GM23248 (cell line): ENCODE results near the gene TEN1. TPM values are rescaled to one million over a fixed set of nuclear protein-coding genes. Genes with fewer than 3 reads are reported as not detected.

Source experiments
- DNase-seq: peaks from one replicate; pipeline ENCODE4 v3.0.0-alpha.2; 2015
- H2AFZ ChIP-seq: fragments of 200-600 bp; sonication (generic); 2 replicates; pipeline ENCODE4 v1.6.1; 2016; ENCODE audit warnings: antibody characterized with exemption
- H3F3A ChIP-seq: fragments of 200-600 bp; sonication (generic); 2 replicates; pipeline ENCODE4 v1.6.1; 2016; ENCODE audit warnings: mild to moderate bottlenecking, antibody characterized with exemption, mixed run types; ENCODE audit not compliant: insufficient read depth
- H3K27ac ChIP-seq: fragments of 200-600 bp; sonication (generic); 2 replicates; pipeline ENCODE4 v1.5.1; 2016; ENCODE audit warnings: mild to moderate bottlenecking
- H3K27me3 ChIP-seq: fragments of 200-600 bp; sonication (generic); replicated peaks from 2 replicates; pipeline ENCODE4 v1.6.1; 2016; ENCODE audit warnings: mild to moderate bottlenecking; ENCODE audit not compliant: insufficient read depth
- H3K36me3 ChIP-seq: fragments of 200-600 bp; sonication (generic); 2 replicates; pipeline ENCODE4 v1.6.1; 2016; ENCODE audit warnings: low read depth, mild to moderate bottlenecking
- H3K4me1 ChIP-seq: fragments of 200-600 bp; sonication (generic); 2 replicates; pipeline ENCODE4 v1.6.1; 2016; ENCODE audit warnings: mild to moderate bottlenecking; ENCODE audit not compliant: insufficient read depth
- H3K4me2 ChIP-seq: fragments of 200-600 bp; sonication (generic); one replicate; pipeline ENCODE4 v1.6.1; 2016; ENCODE audit warnings: mild to moderate bottlenecking; ENCODE audit not compliant: unreplicated experiment
- H3K4me3 ChIP-seq: fragments of 200-600 bp; sonication (generic); 2 replicates; pipeline ENCODE4 v1.5.1; 2016; ENCODE audit warnings: mild to moderate bottlenecking
- H3K79me2 ChIP-seq: fragments of 200-600 bp; sonication (generic); 2 replicates; pipeline ENCODE4 v1.6.1; 2016; ENCODE audit warnings: mild to moderate bottlenecking; ENCODE audit not compliant: insufficient read depth
- H3K9ac ChIP-seq: fragments of 200-600 bp; sonication (generic); 2 replicates; pipeline ENCODE4 v1.6.1; 2016; ENCODE audit warnings: mild to moderate bottlenecking
- H3K9me2 ChIP-seq: fragments of 200-600 bp; sonication (generic); 2 replicates; pipeline ENCODE4 v1.6.1; 2016; ENCODE audit warnings: mixed run types, mild to moderate bottlenecking, moderate library complexity; ENCODE audit not compliant: insufficient read depth
- H3K9me3 ChIP-seq: fragments of 200-600 bp; sonication (generic); one replicate; pipeline ENCODE4 v1.6.1; 2017; ENCODE audit warnings: low read depth
- H4K20me1 ChIP-seq: fragments of 200-600 bp; sonication (generic); 2 replicates; pipeline ENCODE4 v1.6.0; 2016; ENCODE audit not compliant: insufficient read depth
- EZH2 ChIP-seq: fragments of 200-600 bp; sonication (generic); IDR thresholded peaks from 2 replicates; pipeline ENCODE4 v1.6.1; 2018; ENCODE audit warnings: antibody characterized with exemption, mild to moderate bottlenecking; ENCODE audit not compliant: insufficient read depth, poor library complexity, severe bottlenecking
- EZH2phosphoT487 ChIP-seq: fragments of 200-600 bp; sonication (generic); IDR thresholded peaks from 2 replicates; pipeline ENCODE4 v1.6.1; 2018; ENCODE audit warnings: antibody characterized with exemption, moderate library complexity, mild to moderate bottlenecking, low read depth; ENCODE audit not compliant: insufficient read depth
- WGBS, 2 experiments: methylation state at CpG; one replicate each; pipeline ENCODE4 v1.1.6; 2015 to 2017; ENCODE audit warnings: low lambda C conversion rate in 2 of 2, low coverage in 1 of 2; ENCODE audit errors: missing lambda C conversion rate in 2 of 2; 5-methylcytosine and 5-hydroxymethylcytosine counted together
- in situ Hi-C: fragments of 300-500 bp; cut with MboI; formaldehyde crosslinking; loops from 2 replicates; pipeline ENCODE4 v1.15.0; 2020
- polyA plus RNA-seq: library from polyadenylated mRNA; unstranded; fragments of >200 nt; fragmentation: Nextera tagmentation; extraction: Ambion mirVana; gene quantifications from 2 replicates; pipeline ENCODE4 v1.2.1, GENCODE V29; 2016
- total RNA-seq: library from RNA; depleted of rRNA; stranded (reverse); fragments of >200 nt; shearing (Covaris generic); gene quantifications from 2 replicates; pipeline ENCODE4 v1.2.3, GENCODE V29; 2014

TEN1 gene
- total and polyA plus RNA-seq, 2 experiments from 2014 or later: 19.5 to 21.2 TPM

GRCh38 chr17:76008208-76008607, 29.2 kb downstream of the TEN1 start:
- DNase-seq: no peak
- H4K20me1 ChIP-seq: no peaks in the 10 kb centered on the region
- H3K27me3 ChIP-seq: no peaks in the 10 kb centered on the region
- H3K9me3 ChIP-seq: no peaks in the 10 kb centered on the region
- no peak overlapping the region for H3K27ac ChIP-seq
- H3K36me3 ChIP-seq: no peaks in the 10 kb centered on the region
- H2AFZ ChIP-seq: no peak overlapping the region
- H3K9ac ChIP-seq: no peak overlapping the region
- H3K79me2 ChIP-seq: no peaks in the 10 kb centered on the region
- no peak overlapping the region for H3K4me3 ChIP-seq
- no peaks in the 10 kb centered on the region for H3K9me2 ChIP-seq
- H3K4me1 ChIP-seq: no peaks in the 10 kb centered on the region
- no peak overlapping the region for H3K4me2 ChIP-seq
- TF ChIP-seq EZH2phosphoT487 (no peak), EZH2 (no peak)
- in situ Hi-C loops: no loop called here
- no peaks in the 10 kb centered on the region for H3F3A ChIP-seq
- 90 to 91% methylated on average over 25 to 36 of the region's 36 CpGs for WGBS, 2 experiments

GRCh38 chr17:76008630-76009425, 29.8 kb downstream of the TEN1 start:
- Histone ChIP-seq H3K4me3 (no peak overlapping the region), H3K79me2 (no peaks in the 10 kb centered on the region), H3F3A (no peaks in the 10 kb centered on the region), H3K36me3 (no peaks in the 10 kb centered on the region), H2AFZ (no peak overlapping the region), H3K9ac (no peak overlapping the region), H3K27me3 (no peaks in the 10 kb centered on the region), H3K27ac (no peak overlapping the region), H4K20me1 (no peaks in the 10 kb centered on the region), H3K4me2 (no peak overlapping the region), H3K9me3 (no peaks in the 10 kb centered on the region), H3K9me2 (no peaks in the 10 kb centered on the region), H3K4me1 (no peaks in the 10 kb centered on the region)
- DNase-seq: no peak
- 91 to 95% methylated on average over 48 to 56 of the region's 56 CpGs for WGBS, 2 experiments
- TF ChIP-seq EZH2phosphoT487 (no peak), EZH2 (no peak)
- in situ Hi-C loops: no loop called here

- H3F3A ChIP-seq: no peaks in the 10 kb centered on the region
- no peaks in the 10 kb centered on the region for H3K27me3 ChIP-seq
- no peaks in the 10 kb centered on the region for H3K9me2 ChIP-seq
- no peak overlapping the region for H2AFZ ChIP-seq
- TF ChIP-seq EZH2: no peak
- TF ChIP-seq EZH2phosphoT487: no peak
- H3K4me3 ChIP-seq: no peak overlapping the region
- H3K9ac ChIP-seq: no peak overlapping the region
- WGBS, 2 experiments: 88% methylated on average over 20 of the region's 20 CpGs
- no peak overlapping the region for H3K4me2 ChIP-seq
- DNase-seq: no peak
- in situ Hi-C loops: no loop called here
- no peaks in the 10 kb centered on the region for H3K4me1 ChIP-seq
- H3K27ac ChIP-seq: no peak overlapping the region
- H3K79me2 ChIP-seq: no peaks in the 10 kb centered on the region
- H4K20me1 ChIP-seq: no peaks in the 10 kb centered on the region
- no peaks in the 10 kb centered on the region for H3K36me3 ChIP-seq
- H3K9me3 ChIP-seq: no peaks in the 10 kb centered on the region
Observed at GRCh38 chr17:76009447-76009846, 30.4 kb downstream of the TEN1 start.

GRCh38 chr17:76009969-76010661, 31.1 kb downstream of the TEN1 start:
- H3K9me3 ChIP-seq: no peaks in the 10 kb centered on the region
- H3K27ac ChIP-seq: no peak overlapping the region
- no peak overlapping the region for H2AFZ ChIP-seq
- WGBS, 2 experiments: 82 to 85% methylated on average over 21 of the region's 21 CpGs
- no peaks in the 10 kb centered on the region for H3K9me2 ChIP-seq
- no peak overlapping the region for H3K9ac ChIP-seq
- no peak overlapping the region for H3K4me2 ChIP-seq
- no peaks in the 10 kb centered on the region for H3K36me3 ChIP-seq
- in situ Hi-C loops: no loop called here
- H3F3A ChIP-seq: no peaks in the 10 kb centered on the region
- no peak overlapping the region for H3K4me3 ChIP-seq
- H3K27me3 ChIP-seq: no peaks in the 10 kb centered on the region
- DNase-seq: no peak
- H4K20me1 ChIP-seq: no peaks in the 10 kb centered on the region
- H3K4me1 ChIP-seq: no peaks in the 10 kb centered on the region
- no peaks in the 10 kb centered on the region for H3K79me2 ChIP-seq
- TF ChIP-seq EZH2: no peak
- TF ChIP-seq EZH2phosphoT487: no peak
